H54 (cell line): Measurements from ENCODE around the gene NKTR.

Source experiments
- DNase-seq: peaks from one replicate; pipeline ENCODE4 v3.0.0; 2011; ENCODE audit warnings: low spot score, mixed read lengths; ENCODE audit not compliant: insufficient read length
- FAIRE-seq: peaks from 3 replicates; lab custom pipeline; 2011; peaks lifted over from hg19 to GRCh38; lab: Jason Lieb, UNC
- POLR2A ChIP-seq: IDR thresholded peaks from 2 replicates; pipeline ENCODE4 v1.6.1; 2011; ENCODE audit warnings: low read depth, mild to moderate bottlenecking, low read length

The NKTR gene

GRCh38 chr3:42691816-42692666, 91.6 kb downstream of the NKTR start:
- FAIRE-seq (no peak), DNase-seq (no peak)
- TF ChIP-seq POLR2A = no peak

- no peak for TF ChIP-seq POLR2A
- DNase-seq (no peak), FAIRE-seq (no peak)
These were observed 92.4 kb downstream of the NKTR start for GRCh38 chr3:42692667-42693529.

GRCh38 chr3:42693530-42693930, 93.0 kb downstream of the NKTR start:
- no peak for FAIRE-seq
- no peak for TF ChIP-seq POLR2A

GRCh38 chr3:42694366-42694765, 93.9 kb downstream of the NKTR start:
- no peak for DNase-seq

More at GRCh38 chr3:42693530-42693930, 93.0 kb downstream of the NKTR start:
- no peak for DNase-seq

GRCh38 chr3:42696356-42697288, 96.1 kb downstream of the NKTR start:
- DNase-seq (no peak), FAIRE-seq (no peak)
- no peak for TF ChIP-seq POLR2A

More at GRCh38 chr3:42694366-42694765, 93.9 kb downstream of the NKTR start:
- no peak for FAIRE-seq
- TF ChIP-seq POLR2A = no peak

GRCh38 chr3:42697289-42698051, 97.0 kb downstream of the NKTR start:
- FAIRE-seq (no peak), DNase-seq (no peak)
- TF ChIP-seq POLR2A = no peak
